ENCODE data around the gene LRRC4C. TPM values are rescaled to one million over a fixed set of nuclear protein-coding genes. Genes with fewer than 3 reads are reported as not detected.

LRRC4C gene
- total and polyA plus RNA-seq, 4 donors = 0.10 to 0.93 (median 0.30) TPM

GRCh38 chr11:40240284-40240683 lies 1219.2 kb downstream of the LRRC4C start:
- H3K9ac ChIP-seq (ENCODE audit: low read depth in 1 of 2, low read length in 2 of 2) = no peak overlapping the region
- H3K9me3 ChIP-seq (ENCODE audit: control insufficient read depth in 4 of 4, low read length in 3 of 4) = no peaks in the 10 kb centered on the region
- no peaks in the 10 kb centered on the region for H3K4me1 ChIP-seq (ENCODE audit: control insufficient read depth in 4 of 4, insufficient read depth in 4 of 4, low read length in 3 of 4)
- no peak overlapping the region for H3K4me3 ChIP-seq (ENCODE audit: low read depth in 1 of 3, low read length in 3 of 3)
- TF ChIP-seq, protein P1, sequence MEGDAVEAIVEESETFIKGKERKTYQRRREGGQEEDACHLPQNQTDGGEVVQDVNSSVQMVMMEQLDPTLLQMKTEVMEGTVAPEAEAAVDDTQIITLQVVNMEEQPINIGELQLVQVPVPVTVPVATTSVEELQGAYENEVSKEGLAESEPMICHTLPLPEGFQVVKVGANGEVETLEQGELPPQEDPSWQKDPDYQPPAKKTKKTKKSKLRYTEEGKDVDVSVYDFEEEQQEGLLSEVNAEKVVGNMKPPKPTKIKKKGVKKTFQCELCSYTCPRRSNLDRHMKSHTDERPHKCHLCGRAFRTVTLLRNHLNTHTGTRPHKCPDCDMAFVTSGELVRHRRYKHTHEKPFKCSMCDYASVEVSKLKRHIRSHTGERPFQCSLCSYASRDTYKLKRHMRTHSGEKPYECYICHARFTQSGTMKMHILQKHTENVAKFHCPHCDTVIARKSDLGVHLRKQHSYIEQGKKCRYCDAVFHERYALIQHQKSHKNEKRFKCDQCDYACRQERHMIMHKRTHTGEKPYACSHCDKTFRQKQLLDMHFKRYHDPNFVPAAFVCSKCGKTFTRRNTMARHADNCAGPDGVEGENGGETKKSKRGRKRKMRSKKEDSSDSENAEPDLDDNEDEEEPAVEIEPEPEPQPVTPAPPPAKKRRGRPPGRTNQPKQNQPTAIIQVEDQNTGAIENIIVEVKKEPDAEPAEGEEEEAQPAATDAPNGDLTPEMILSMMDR (IDR thresholded peaks at IDR 0.05; ENCODE audit: low read depth, low read length, missing input control) = no peak
- TF ChIP-seq FOXA1 (IDR thresholded peaks at IDR 0.05) (no peak), HNF4A (conservative IDR thresholded peaks at IDR 0.05) (no peak), MAX (IDR thresholded peaks at IDR 0.05) (no peak), HNF4G (IDR thresholded peaks at IDR 0.05) (no peak), ZBTB33 (IDR thresholded peaks at IDR 0.05) (no peak), GABPA (IDR thresholded peaks at IDR 0.05 in 1 of 2, conservative IDR thresholded peaks at IDR 0.05 in 1 of 2) (no peak), SP1 (IDR thresholded peaks at IDR 0.05) (no peak), ATF3 (IDR thresholded peaks at IDR 0.05) (no peak), JUND (IDR thresholded peaks at IDR 0.05) (no peak), TAF1 (conservative IDR thresholded peaks at IDR 0.05) (no peak), YY1 (IDR thresholded peaks at IDR 0.05) (no peak), RXRA (IDR thresholded peaks at IDR 0.05) (no peak), NR2F2 (IDR thresholded peaks at IDR 0.05) (no peak), EGR1 (IDR thresholded peaks at IDR 0.05; ENCODE audit: low read depth in 2 of 2) (no peak)
- TF ChIP-seq, protein P2, sequence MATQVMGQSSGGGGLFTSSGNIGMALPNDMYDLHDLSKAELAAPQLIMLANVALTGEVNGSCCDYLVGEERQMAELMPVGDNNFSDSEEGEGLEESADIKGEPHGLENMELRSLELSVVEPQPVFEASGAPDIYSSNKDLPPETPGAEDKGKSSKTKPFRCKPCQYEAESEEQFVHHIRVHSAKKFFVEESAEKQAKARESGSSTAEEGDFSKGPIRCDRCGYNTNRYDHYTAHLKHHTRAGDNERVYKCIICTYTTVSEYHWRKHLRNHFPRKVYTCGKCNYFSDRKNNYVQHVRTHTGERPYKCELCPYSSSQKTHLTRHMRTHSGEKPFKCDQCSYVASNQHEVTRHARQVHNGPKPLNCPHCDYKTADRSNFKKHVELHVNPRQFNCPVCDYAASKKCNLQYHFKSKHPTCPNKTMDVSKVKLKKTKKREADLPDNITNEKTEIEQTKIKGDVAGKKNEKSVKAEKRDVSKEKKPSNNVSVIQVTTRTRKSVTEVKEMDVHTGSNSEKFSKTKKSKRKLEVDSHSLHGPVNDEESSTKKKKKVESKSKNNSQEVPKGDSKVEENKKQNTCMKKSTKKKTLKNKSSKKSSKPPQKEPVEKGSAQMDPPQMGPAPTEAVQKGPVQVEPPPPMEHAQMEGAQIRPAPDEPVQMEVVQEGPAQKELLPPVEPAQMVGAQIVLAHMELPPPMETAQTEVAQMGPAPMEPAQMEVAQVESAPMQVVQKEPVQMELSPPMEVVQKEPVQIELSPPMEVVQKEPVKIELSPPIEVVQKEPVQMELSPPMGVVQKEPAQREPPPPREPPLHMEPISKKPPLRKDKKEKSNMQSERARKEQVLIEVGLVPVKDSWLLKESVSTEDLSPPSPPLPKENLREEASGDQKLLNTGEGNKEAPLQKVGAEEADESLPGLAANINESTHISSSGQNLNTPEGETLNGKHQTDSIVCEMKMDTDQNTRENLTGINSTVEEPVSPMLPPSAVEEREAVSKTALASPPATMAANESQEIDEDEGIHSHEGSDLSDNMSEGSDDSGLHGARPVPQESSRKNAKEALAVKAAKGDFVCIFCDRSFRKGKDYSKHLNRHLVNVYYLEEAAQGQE (IDR thresholded peaks at IDR 0.05) = no peak
- H3K36me3 ChIP-seq (ENCODE audit: control insufficient read depth in 4 of 4, insufficient read depth in 3 of 4, low read depth in 1 of 4, low read length in 3 of 4) = no peaks in the 10 kb centered on the region
- H3K27me3 ChIP-seq (ENCODE audit: control insufficient read depth in 4 of 4, insufficient read depth in 4 of 4, low read length in 3 of 4) = no peaks in the 10 kb centered on the region
- no peak overlapping the region for H3K27ac ChIP-seq (ENCODE audit: low read depth in 1 of 2, low read length in 2 of 2)
- no peak for DNase-seq (ENCODE audit: low spot score)
- WGBS = 92% methylated on average over 2 of the region's 2 CpGs

- no peaks in the 10 kb centered on the region for H3K4me1 ChIP-seq (ENCODE audit: control insufficient read depth in 4 of 4, insufficient read depth in 4 of 4, low read length in 3 of 4)
- no peak for DNase-seq (ENCODE audit: low spot score)
- WGBS = 87% methylated on average over 3 of the region's 3 CpGs
- no peaks in the 10 kb centered on the region for H3K36me3 ChIP-seq (ENCODE audit: control insufficient read depth in 4 of 4, insufficient read depth in 3 of 4, low read depth in 1 of 4, low read length in 3 of 4)
- no peaks in the 10 kb centered on the region for H3K27me3 ChIP-seq (ENCODE audit: control insufficient read depth in 4 of 4, insufficient read depth in 4 of 4, low read length in 3 of 4)
- H3K9ac ChIP-seq (ENCODE audit: low read depth in 1 of 2, low read length in 2 of 2) = no peak overlapping the region
- H3K27ac ChIP-seq (ENCODE audit: low read depth in 1 of 2, low read length in 2 of 2) = no peak overlapping the region
- H3K9me3 ChIP-seq (ENCODE audit: control insufficient read depth in 4 of 4, low read length in 3 of 4) = no peaks in the 10 kb centered on the region
- H3K4me3 ChIP-seq (ENCODE audit: low read depth in 1 of 3, low read length in 3 of 3) = no peak overlapping the region
- TF ChIP-seq, protein P1 (IDR thresholded peaks at IDR 0.05; ENCODE audit: low read depth, low read length, missing input control) = no peak
- TF ChIP-seq NR2F2 (IDR thresholded peaks at IDR 0.05) = no peak
- no peak for TF ChIP-seq FOXA2 (IDR thresholded peaks at IDR 0.05)
- TF ChIP-seq SP1 (IDR thresholded peaks at IDR 0.05) = no peak
- TF ChIP-seq EGR1 (IDR thresholded peaks at IDR 0.05; ENCODE audit: low read depth in 2 of 2) = no peak
- TF ChIP-seq JUND (IDR thresholded peaks at IDR 0.05) = no peak
- no peak for TF ChIP-seq TAF1 (conservative IDR thresholded peaks at IDR 0.05)
- TF ChIP-seq MAX (IDR thresholded peaks at IDR 0.05) = no peak
- no peak for TF ChIP-seq GABPA (IDR thresholded peaks at IDR 0.05 in 1 of 2, conservative IDR thresholded peaks at IDR 0.05 in 1 of 2)
- TF ChIP-seq FOXA1 (IDR thresholded peaks at IDR 0.05) = no peak
- no peak for TF ChIP-seq HNF4G (IDR thresholded peaks at IDR 0.05)
- TF ChIP-seq ZBTB33 (IDR thresholded peaks at IDR 0.05) = no peak
Measured at GRCh38 chr11:40236526-40236925, 1222.9 kb downstream of the LRRC4C start.

All from liver (tissue), 9 donors.